GM10266 (cell line): ENCODE results near the gene DSTN.

ENCODE experiments used
- DNase-seq: peaks from one replicate; pipeline ENCODE4 v3.0.0; 2012; ENCODE audit errors: extremely low spot score
- CTCF ChIP-seq: IDR thresholded peaks from 2 replicates; pipeline ENCODE4 v1.5.1; 2012; ENCODE audit warnings: mild to moderate bottlenecking, low read depth; ENCODE audit not compliant: control insufficient read depth, insufficient read depth; ENCODE audit errors: missing control alignments

The DSTN gene

GRCh38 chr20:17545127-17545526 lies 24.7 kb upstream of the DSTN start:
- TF ChIP-seq CTCF: no peak
- no peak for DNase-seq

GRCh38 chr20:17549131-17549530 lies 20.7 kb upstream of the DSTN start:
- no peak for DNase-seq
- TF ChIP-seq CTCF: no peak

GRCh38 chr20:17555106-17555505 lies 14.8 kb upstream of the DSTN start:
- no peak for TF ChIP-seq CTCF
- no peak for DNase-seq

GRCh38 chr20:17556837-17557674 lies 12.8 kb upstream of the DSTN start:
- TF ChIP-seq CTCF: no peak
- no peak for DNase-seq

GRCh38 chr20:17557675-17558006 lies 12.2 kb upstream of the DSTN start:
- DNase-seq: no peak

GRCh38 chr20:17558154-17558940 lies 11.5 kb upstream of the DSTN start:
- TF ChIP-seq CTCF: no peak
- no peak for DNase-seq

More at GRCh38 chr20:17557675-17558006, 12.2 kb upstream of the DSTN start:
- TF ChIP-seq CTCF: no peak

GRCh38 chr20:17558941-17559304 lies 11.0 kb upstream of the DSTN start:
- TF ChIP-seq CTCF: no peak
- DNase-seq: no peak
